Activated naive CD8-positive, alpha-beta T cell treated with anti-CD3 and anti-CD28 coated beads for 36 hours (primary cell): ENCODE data around the gene LTB4R2. TPM values are rescaled to one million over a fixed set of nuclear protein-coding genes. Genes with fewer than 3 reads are reported as not detected.

Experiments
- DNase-seq: peaks from one replicate; pipeline ENCODE4 v3.0.0; 2021
- H3K27ac Mint-ChIP-seq: one replicate; pipeline ENCODE4 v1.8.0; 2022; ENCODE audit warnings: mild to moderate bottlenecking, moderate library complexity, mixed read lengths
- H3K27me3 Mint-ChIP-seq: one replicate; pipeline ENCODE4 v1.8.0; 2022; ENCODE audit warnings: mild to moderate bottlenecking, mixed read lengths
- H3K36me3 Mint-ChIP-seq: one replicate; pipeline ENCODE4 v1.8.0; 2021; ENCODE audit warnings: mild to moderate bottlenecking, mixed read lengths
- H3K4me1 Mint-ChIP-seq: one replicate; pipeline ENCODE4 v1.8.0; 2021; ENCODE audit warnings: mixed read lengths
- H3K4me3 Mint-ChIP-seq: one replicate; pipeline ENCODE4 v1.8.0; 2022; ENCODE audit warnings: mild to moderate bottlenecking, moderate library complexity, mixed read lengths
- H3K9me3 Mint-ChIP-seq: one replicate; pipeline ENCODE4 v1.8.0; 2022; ENCODE audit warnings: mixed read lengths
- total RNA-seq, 2 experiments: library from RNA; stranded (reverse); gene quantifications; one replicate each; pipeline ENCODE4 v1.2.3, GENCODE V29; 2021

LTB4R2 gene
- total RNA-seq, 2 experiments from 2014 or later: 11.5 TPM

- Mint-ChIP-seq H3K27ac (peak overlapping the region; percentile 64), H3K27me3 (peaks cover 49% of the 10 kb centered on the region), H3K4me1 (peaks cover 28% of the 10 kb centered on the region), H3K9me3 (no peaks in the 10 kb centered on the region), H3K4me3 (peak overlapping the region; percentile 76), H3K36me3 (peaks cover 3% of the 10 kb centered on the region)
- peak; percentile 82 for DNase-seq
Measured at GRCh38 chr14:24332268-24332993, 22.5 kb downstream of the LTB4R2 start.

- Mint-ChIP-seq H3K27ac (no peak within 1 kb of the TSS), H3K36me3 (peaks cover 4% of the 10 kb centered on the region), H3K4me3 (peak within 1 kb of the TSS; percentile 50), H3K9me3 (no peaks in the 10 kb centered on the region), H3K27me3 (peaks cover 49% of the 10 kb centered on the region), H3K4me1 (peaks cover 34% of the 10 kb centered on the region)
- no peak for DNase-seq
Measured at GRCh38 chr14:24334431-24335291, 24.7 kb downstream of the LTB4R2 start, which contains the start of gene ADCY4. ADCY4 (minus strand) TSS chr14:24335071; CDS start chr14:24334652, 419 bp downstream.

GRCh38 chr14:24335461-24336171 lies 25.7 kb downstream of the LTB4R2 start:
- Mint-ChIP-seq H3K27ac (no peak overlapping the region), H3K9me3 (no peaks in the 10 kb centered on the region), H3K36me3 (peaks cover 4% of the 10 kb centered on the region), H3K27me3 (peaks cover 46% of the 10 kb centered on the region), H3K4me3 (no peak overlapping the region), H3K4me1 (peaks cover 39% of the 10 kb centered on the region)
- no peak for DNase-seq

- Mint-ChIP-seq H3K4me3 (no peak overlapping the region), H3K36me3 (peaks cover 4% of the 10 kb centered on the region), H3K9me3 (no peaks in the 10 kb centered on the region), H3K4me1 (peaks cover 32% of the 10 kb centered on the region), H3K27ac (no peak overlapping the region), H3K27me3 (peaks cover 33% of the 10 kb centered on the region)
- DNase-seq: no peak
Measured at GRCh38 chr14:24337144-24337823, 27.3 kb downstream of the LTB4R2 start.

GRCh38 chr14:24337824-24338175 lies 27.9 kb downstream of the LTB4R2 start:
- no peaks in the 10 kb centered on the region for H3K9me3 Mint-ChIP-seq
- H3K36me3 Mint-ChIP-seq: peaks cover 4% of the 10 kb centered on the region
- peaks cover 28% of the 10 kb centered on the region for H3K27me3 Mint-ChIP-seq
- H3K27ac Mint-ChIP-seq: no peak overlapping the region
- DNase-seq: no peak
- peaks cover 29% of the 10 kb centered on the region for H3K4me1 Mint-ChIP-seq
- no peak overlapping the region for H3K4me3 Mint-ChIP-seq

GRCh38 chr14:24338843-24339242 lies 28.9 kb downstream of the LTB4R2 start:
- peaks cover 4% of the 10 kb centered on the region for H3K36me3 Mint-ChIP-seq
- no peak overlapping the region for H3K27ac Mint-ChIP-seq
- H3K4me1 Mint-ChIP-seq: peaks cover 25% of the 10 kb centered on the region
- peaks cover 17% of the 10 kb centered on the region for H3K27me3 Mint-ChIP-seq
- peak overlapping the region; percentile 85 for H3K4me3 Mint-ChIP-seq
- no peak for DNase-seq
- no peaks in the 10 kb centered on the region for H3K9me3 Mint-ChIP-seq

- peak; percentile 66 for DNase-seq
- H3K27me3 Mint-ChIP-seq: peaks cover 11% of the 10 kb centered on the region
- peak within 1 kb of the TSS; percentile 76 for H3K27ac Mint-ChIP-seq
- H3K4me1 Mint-ChIP-seq: peaks cover 22% of the 10 kb centered on the region
- H3K36me3 Mint-ChIP-seq: peaks cover 4% of the 10 kb centered on the region
- H3K4me3 Mint-ChIP-seq: peak within 1 kb of the TSS; percentile 85
- H3K9me3 Mint-ChIP-seq: no peaks in the 10 kb centered on the region
Measured at GRCh38 chr14:24339284-24340151, 29.6 kb downstream of the LTB4R2 start, which contains the start of gene RIPK3. RIPK3 (minus strand) TSS chr14:24339991; CDS start chr14:24339826, 165 bp downstream.

GRCh38 chr14:24340606-24341005 lies 30.7 kb downstream of the LTB4R2 start:
- Mint-ChIP-seq H3K9me3 (no peaks in the 10 kb centered on the region), H3K36me3 (peaks cover 4% of the 10 kb centered on the region), H3K27me3 (peaks cover 9% of the 10 kb centered on the region), H3K4me3 (no peak overlapping the region), H3K4me1 (peaks cover 20% of the 10 kb centered on the region), H3K27ac (no peak overlapping the region)
- DNase-seq: no peak

GRCh38 chr14:24342889-24343288 lies 32.9 kb downstream of the LTB4R2 start:
- Mint-ChIP-seq H3K4me1 (peaks cover 18% of the 10 kb centered on the region), H3K27ac (no peak overlapping the region)

GRCh38 chr14:24343795-24344660 lies 34.1 kb downstream of the LTB4R2 start:
- H3K9me3 Mint-ChIP-seq: no peaks in the 10 kb centered on the region
- H3K27me3 Mint-ChIP-seq: peaks cover 18% of the 10 kb centered on the region
- no peak for DNase-seq
- no peaks in the 10 kb centered on the region for H3K36me3 Mint-ChIP-seq
- peaks cover 11% of the 10 kb centered on the region for H3K4me1 Mint-ChIP-seq
- no peak overlapping the region for H3K4me3 Mint-ChIP-seq
- no peak overlapping the region for H3K27ac Mint-ChIP-seq

More at GRCh38 chr14:24342889-24343288, 32.9 kb downstream of the LTB4R2 start:
- peaks cover 9% of the 10 kb centered on the region for H3K27me3 Mint-ChIP-seq
- no peaks in the 10 kb centered on the region for H3K36me3 Mint-ChIP-seq
- H3K4me3 Mint-ChIP-seq: no peak overlapping the region
- no peak for DNase-seq
- no peaks in the 10 kb centered on the region for H3K9me3 Mint-ChIP-seq

- Mint-ChIP-seq H3K27me3 (peaks cover 42% of the 10 kb centered on the region), H3K4me1 (no peaks in the 10 kb centered on the region), H3K27ac (no peak overlapping the region), H3K9me3 (no peaks in the 10 kb centered on the region), H3K4me3 (no peak overlapping the region), H3K36me3 (no peaks in the 10 kb centered on the region)
- DNase-seq: no peak
Measured at GRCh38 chr14:24347134-24347533, 37.2 kb downstream of the LTB4R2 start.

- no peaks in the 10 kb centered on the region for H3K4me1 Mint-ChIP-seq
- H3K27ac Mint-ChIP-seq: no peak overlapping the region
- no peaks in the 10 kb centered on the region for H3K36me3 Mint-ChIP-seq
- DNase-seq: no peak
- H3K4me3 Mint-ChIP-seq: no peak overlapping the region
- peaks cover 52% of the 10 kb centered on the region for H3K27me3 Mint-ChIP-seq
- no peaks in the 10 kb centered on the region for H3K9me3 Mint-ChIP-seq
Measured at GRCh38 chr14:24348186-24348585, 38.2 kb downstream of the LTB4R2 start.

GRCh38 chr14:24349742-24350141 lies 39.8 kb downstream of the LTB4R2 start:
- peaks cover 49% of the 10 kb centered on the region for H3K27me3 Mint-ChIP-seq
- H3K27ac Mint-ChIP-seq: no peak overlapping the region
- no peaks in the 10 kb centered on the region for H3K36me3 Mint-ChIP-seq
- no peaks in the 10 kb centered on the region for H3K4me1 Mint-ChIP-seq
- no peak overlapping the region for H3K4me3 Mint-ChIP-seq
- H3K9me3 Mint-ChIP-seq: no peaks in the 10 kb centered on the region
- DNase-seq: no peak
